H1 (cell line): ENCODE measurements around the gene PRR12. TPM values are rescaled to one million over a fixed set of nuclear protein-coding genes. Genes with fewer than 3 reads are reported as not detected.

Source experiments
- CTCF ChIA-PET: fragments of 300-600 bp; sonication (Branson Sonifier 250); formaldehyde crosslinking; loops from one replicate; lab custom pipeline; 2021; ENCODE audit not compliant: partially characterized antibody; lab: Charles Lee
- POLR2A ChIA-PET: fragments of 300-600 bp; sonication (Branson Sonifier 250); formaldehyde crosslinking; loops from one replicate; lab custom pipeline; 2021; ENCODE audit warnings: inconsistent platforms; ENCODE audit not compliant: partially characterized antibody; lab: Charles Lee
- DNase-seq, 2 experiments: peaks; one replicate each; pipeline versions ENCODE4 v3.0.0 to v3.0.0-alpha.2; 2010 to 2022; ENCODE audit warnings: low spot score in 2 of 2, low read depth in 1 of 2, mixed read lengths in 1 of 2
- FAIRE-seq: peaks from 2 replicates; lab custom pipeline; 2011; peaks lifted over from hg19 to GRCh38; lab: Jason Lieb, UNC
- H2AFZ ChIP-seq: 2 replicates; pipeline ENCODE4 v1.8.1; 2012; ENCODE audit warnings: low read length, inconsistent platforms
- H2AK5ac ChIP-seq: 2 replicates; pipeline ENCODE4 v1.6.1; 2013; ENCODE audit warnings: low read depth, low read length
- H2BK120ac ChIP-seq: replicated peaks from 2 replicates; pipeline ENCODE3; 2013; ENCODE audit warnings: low read depth, low read length, inconsistent platforms
- H2BK12ac ChIP-seq: 2 replicates; pipeline ENCODE4 v1.6.1; 2013; ENCODE audit warnings: low read depth, low read length
- H2BK15ac ChIP-seq: 2 replicates; pipeline ENCODE4 v1.6.1; 2013; ENCODE audit warnings: low read length
- H2BK20ac ChIP-seq: 2 replicates; pipeline ENCODE4 v1.6.1; 2013; ENCODE audit warnings: low read length
- H2BK5ac ChIP-seq: 2 replicates; pipeline ENCODE4 v1.6.1; 2013; ENCODE audit warnings: low read depth, low read length
- H3K14ac ChIP-seq: 2 replicates; pipeline ENCODE4 v1.6.1; 2013; ENCODE audit warnings: inconsistent platforms; ENCODE audit not compliant: insufficient read length
- H3K18ac ChIP-seq: 2 replicates; pipeline ENCODE4 v1.6.1; 2013; ENCODE audit warnings: low read length; ENCODE audit errors: extremely low read depth
- H3K23ac ChIP-seq: 2 replicates; pipeline ENCODE4 v1.6.1; 2013; ENCODE audit warnings: inconsistent platforms; ENCODE audit not compliant: insufficient read length
- H3K23me2 ChIP-seq: 2 replicates; pipeline ENCODE4 v1.6.1; 2013; ENCODE audit warnings: low read depth, low read length
- H3K27ac ChIP-seq: 2 replicates; pipeline ENCODE4 v1.6.1; 2011; ENCODE audit warnings: low read depth, low read length, inconsistent platforms
- H3K27me3 ChIP-seq, 4 experiments: replicated peaks in 1 of 4; 1 replicate in 1 of 4; 2 replicates in 3 of 4; pipeline versions ENCODE4 v1.6.1 to v1.8.1; 2011 to 2013; ENCODE audit warnings: low read length in 3 of 4, mild to moderate bottlenecking in 3 of 4, inconsistent platforms in 2 of 4, mixed read lengths in 2 of 4, moderate library complexity in 1 of 4; ENCODE audit not compliant: control insufficient read depth in 3 of 4, insufficient read depth in 3 of 4; ENCODE audit errors: extremely low read depth in 1 of 4
- H3K36me3 ChIP-seq, 4 experiments: 2 replicates each; pipeline versions ENCODE4 v1.6.1 to v1.8.1; 2011 to 2013; ENCODE audit warnings: mild to moderate bottlenecking in 4 of 4, low read length in 3 of 4, moderate library complexity in 2 of 4, control low read depth in 1 of 4, inconsistent platforms in 1 of 4; ENCODE audit not compliant: insufficient read depth in 4 of 4, control insufficient read depth in 2 of 4
- H3K4ac ChIP-seq: replicated peaks from 2 replicates; pipeline ENCODE3; 2013; ENCODE audit warnings: low read length, low read depth, mixed read lengths, inconsistent platforms; ENCODE audit not compliant: insufficient read length
- H3K4me1 ChIP-seq, 4 experiments: replicated peaks in 1 of 4; 1 replicate in 1 of 4; 2 replicates in 3 of 4; pipeline versions ENCODE4 v1.6.1 to v1.8.1; 2011 to 2013; ENCODE audit warnings: low read length in 3 of 4, inconsistent platforms in 2 of 4, mixed read lengths in 1 of 4; ENCODE audit not compliant: insufficient read depth in 4 of 4, control insufficient read depth in 3 of 4
- H3K4me2 ChIP-seq, 2 experiments: 2 replicates each; pipeline versions ENCODE4 v1.6.1 to v1.8.1; 2011 to 2013; ENCODE audit warnings: low read depth in 2 of 2, low read length in 2 of 2, control low read depth in 1 of 2, inconsistent platforms in 1 of 2, mild to moderate bottlenecking in 1 of 2; ENCODE audit not compliant: insufficient read depth in 1 of 2
- H3K4me3 ChIP-seq, 4 experiments: fragments of 200-600, 300-600 bp in 1 of 4; sonication (generic), shearing (Covaris generic), sonication (Bioruptor Twin) in 1 of 4; 2 replicates each; pipeline versions ENCODE4 v1.5.1 to v1.8.1; 2011 to 2016; ENCODE audit warnings: low read length in 4 of 4, low read depth in 3 of 4, control low read depth in 2 of 4, inconsistent platforms in 2 of 4, mild to moderate bottlenecking in 2 of 4, mixed read lengths in 1 of 4, moderate library complexity in 1 of 4; ENCODE audit not compliant: insufficient read depth in 2 of 4; ENCODE audit errors: extremely low read depth in 1 of 4
- H3K56ac ChIP-seq: replicated peaks from 2 replicates; pipeline ENCODE3; 2013; ENCODE audit warnings: low read depth, mild to moderate bottlenecking, mixed read lengths, low read length, inconsistent platforms; ENCODE audit not compliant: insufficient read length
- H3K79me1 ChIP-seq: 2 replicates; pipeline ENCODE4 v1.6.1; 2013; ENCODE audit warnings: low read depth, low read length, control low read depth
- H3K79me2 ChIP-seq, 2 experiments: 2 replicates each; pipeline versions ENCODE4 v1.6.1 to v1.8.1; 2012 to 2013; ENCODE audit warnings: low read length in 2 of 2, mild to moderate bottlenecking in 2 of 2, inconsistent platforms in 1 of 2; ENCODE audit not compliant: insufficient read depth in 2 of 2, control insufficient read depth in 1 of 2
- H3K9ac ChIP-seq, 4 experiments: replicated peaks in 1 of 4; 1 replicate in 1 of 4; 2 replicates in 3 of 4; pipeline versions ENCODE4 v1.6.1 to v1.8.1; 2011 to 2013; ENCODE audit warnings: low read depth in 3 of 4, low read length in 3 of 4, control low read depth in 2 of 4, mild to moderate bottlenecking in 2 of 4, moderate library complexity in 2 of 4, inconsistent platforms in 1 of 4; ENCODE audit errors: extremely low read depth in 1 of 4
- H3K9me3 ChIP-seq, 2 experiments: 2 replicates each; pipeline versions ENCODE4 v1.6.1 to v1.8.1; 2012 to 2013; ENCODE audit warnings: mild to moderate bottlenecking in 2 of 2, moderate library complexity in 2 of 2, control low read depth in 1 of 2, inconsistent platforms in 1 of 2, low read depth in 1 of 2, low read length in 1 of 2, mixed read lengths in 1 of 2; ENCODE audit not compliant: insufficient read depth in 2 of 2
- H4K20me1 ChIP-seq, 2 experiments: replicated peaks in 1 of 2; 2 replicates each; pipeline versions ENCODE3 to v1.8.1; 2011 to 2013; ENCODE audit warnings: inconsistent platforms in 2 of 2, low read length in 2 of 2, mild to moderate bottlenecking in 1 of 2; ENCODE audit not compliant: insufficient read depth in 2 of 2, control insufficient read depth in 1 of 2
- H4K5ac ChIP-seq: 2 replicates; pipeline ENCODE4 v1.6.1; 2013; ENCODE audit warnings: low read length, low read depth, mixed read lengths, inconsistent platforms; ENCODE audit not compliant: insufficient read length
- H4K8ac ChIP-seq: 2 replicates; pipeline ENCODE4 v1.8.0; 2013; ENCODE audit warnings: mild to moderate bottlenecking, moderate library complexity, low read length, inconsistent platforms; ENCODE audit not compliant: insufficient read depth; ENCODE audit errors: extremely low read depth
- H4K91ac ChIP-seq: replicated peaks from 2 replicates; pipeline ENCODE3; 2013; ENCODE audit warnings: low read length, mixed read lengths, inconsistent platforms; ENCODE audit not compliant: insufficient read length
- GABPA ChIP-seq: IDR thresholded peaks from 2 replicates; pipeline ENCODE4 v1.6.1; 2011; ENCODE audit warnings: mild to moderate bottlenecking, low read length, moderate library complexity, borderline replicate concordance; ENCODE audit not compliant: insufficient read depth
- RNF2 ChIP-seq: fragments of 200-900, 300-1000 bp; sonication (generic); IDR thresholded peaks from 2 replicates; pipeline ENCODE4 v1.7.1; 2016; ENCODE audit warnings: borderline replicate concordance, low read depth, mild to moderate bottlenecking, antibody characterized with exemption, low read length; ENCODE audit not compliant: poor library complexity, severe bottlenecking; ENCODE audit errors: missing control alignments
- TBP ChIP-seq: IDR thresholded peaks from 2 replicates; pipeline ENCODE4 v1.6.1; 2011; ENCODE audit warnings: low read depth, low read length, improper control_type of control experiment
- ZNF274 ChIP-seq: IDR thresholded peaks from 2 replicates; pipeline ENCODE4 v1.7.0; 2012; ENCODE audit warnings: low read length, borderline replicate concordance; ENCODE audit errors: extremely low read depth
- WGBS, 2 experiments: shearing (Covaris generic) in 1 of 2; methylation state at CpG; one replicate each; pipeline versions ENCODE4 v1.1.6 to v1.1.7; 2013 to 2015; ENCODE audit warnings: low lambda C conversion rate in 2 of 2, mixed read lengths in 2 of 2, inconsistent platforms in 1 of 2, low coverage in 1 of 2, missing lambda C conversion rate in 1 of 2; ENCODE audit not compliant: insufficient replicate concordance in 2 of 2, insufficient coverage in 1 of 2, insufficient read length in 1 of 2; ENCODE audit errors: extremely low coverage in 1 of 2, missing lambda C conversion rate in 1 of 2; 5-methylcytosine and 5-hydroxymethylcytosine counted together
- polyA plus RNA-seq, 7 experiments: library from polyadenylated mRNA; depleted of rRNA in 3 of 7; stranded (reverse) in 5 of 7; unstranded in 2 of 7; fragments of >200 nt in 5 of 7; fragments of 200-250 nt in 2 of 7; gene quantifications; 1 replicate in 5 of 7; 2 replicates in 1 of 7; 4 replicates in 1 of 7; pipeline versions ENCODE4 v1.2.1 to v1.2.3, GENCODE V29; 2011 to 2013; ENCODE audit warnings: missing spikeins in 2 of 7, mixed read lengths in 2 of 7
- total RNA-seq: library from RNA; stranded (reverse); fragmentation: NEBNext Ultra II Directional; extraction: Animal tissue kit (Norgen Biotek cat#: 25700); gene quantifications from 2 replicates; pipeline ENCODE4 v1.2.1, GENCODE V29; 2021

Gene PRR12
- total and polyA plus RNA-seq, 2 of the 8 experiments (the other 6 are each of a cell fraction or from before 2014, with no cell fraction given): 2.5 to 59.4 TPM

DNA sequence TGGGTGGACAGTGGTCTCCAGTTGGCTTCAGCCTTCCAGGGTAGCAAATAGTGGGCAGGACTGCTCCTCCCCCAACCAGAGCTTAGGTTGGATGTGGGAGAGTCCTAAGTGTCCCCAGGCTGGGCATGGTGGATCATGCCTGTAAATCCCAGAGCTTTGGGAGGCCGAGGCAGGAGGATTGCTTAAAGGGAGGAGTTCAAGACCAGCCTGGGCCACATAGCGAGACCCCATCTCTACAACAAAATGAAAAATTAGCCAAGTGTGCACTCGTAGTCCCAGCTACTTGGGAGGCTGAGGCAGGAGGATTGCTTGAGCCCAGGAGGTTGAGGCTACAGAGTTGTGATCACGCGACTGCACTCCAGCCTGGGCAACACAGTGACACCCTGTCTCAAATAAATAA, 41.6 kb downstream of the PRR12 start:
- Histone ChIP-seq H3K14ac (no peak overlapping the region), H3K4me3 (no peak overlapping the region), H2BK20ac (no peak overlapping the region), H3K79me1 (no peaks in the 10 kb centered on the region), H3K27me3 (no peaks in the 10 kb centered on the region), H4K91ac (no peak overlapping the region), H2BK15ac (no peak overlapping the region), H4K5ac (no peak overlapping the region), H4K20me1 (peaks cover 0 to 4% of the 10 kb centered on the region in 2 experiments), H3K18ac (no peak overlapping the region), H3K4me1 (peaks cover 0 to 18% (median 3%) of the 10 kb centered on the region in 4 experiments; a peak in 4 of 7 replicates), H2BK120ac (no peak overlapping the region), H3K4me2 (no peak overlapping the region), H3K79me2 (no peaks in the 10 kb centered on the region), H2BK12ac (no peak overlapping the region), H3K4ac (no peak overlapping the region), H4K8ac (no peak overlapping the region), H3K23ac (no peak overlapping the region), H2BK5ac (no peak overlapping the region), H3K27ac (no peak overlapping the region), H3K36me3 (peaks cover 0 to 4% (median 0%) of the 10 kb centered on the region in 4 experiments; a peak in 1 of 8 replicates), H3K23me2 (no peaks in the 10 kb centered on the region), H3K9me3 (no peaks in the 10 kb centered on the region), H2AFZ (no peak overlapping the region), H3K56ac (no peak overlapping the region), H3K9ac (no peak overlapping the region), H2AK5ac (no peak overlapping the region)
- 90% methylated on average over 5 of the region's 5 CpGs; no CpG with 5 or more reads in 1 of the 2 experiments for WGBS, 2 experiments
- ChIA-PET POLR2A (interaction anchor here (0.8 to 50.7 kb wide), 8 partner anchors 9 to 136 kb away, joined by 3 to 840 read pairs (median 4); partner anchors contain the start of genes PRMT1, PRR12 and RPS11), CTCF (interaction anchor here (0.8 to 1.7 kb wide), 3 partner anchors 15 to 40 kb away, joined by 3 to 5 read pairs (median 3); no protein-coding TSS in a partner anchor)
- DNase-seq: no peak
- FAIRE-seq: no peak
- TF ChIP-seq ZNF274: no peak
- no peak for TF ChIP-seq TBP
- TF ChIP-seq RNF2: no peak
- no peak for TF ChIP-seq GABPA
